HK-2 (cell line): ENCODE results near the gene RAP1GAP2.
"Not testable (repeated sequence)": the region's sequence is repeated elsewhere in the genome, so short reads cannot be mapped to it uniquely, and the experiment has no call there.

Experiments
- DNase-seq: peaks from one replicate; pipeline ENCODE4 v3.0.0-alpha.2; 2018; ENCODE audit not compliant: unreplicated experiment

The RAP1GAP2 gene

DNA sequence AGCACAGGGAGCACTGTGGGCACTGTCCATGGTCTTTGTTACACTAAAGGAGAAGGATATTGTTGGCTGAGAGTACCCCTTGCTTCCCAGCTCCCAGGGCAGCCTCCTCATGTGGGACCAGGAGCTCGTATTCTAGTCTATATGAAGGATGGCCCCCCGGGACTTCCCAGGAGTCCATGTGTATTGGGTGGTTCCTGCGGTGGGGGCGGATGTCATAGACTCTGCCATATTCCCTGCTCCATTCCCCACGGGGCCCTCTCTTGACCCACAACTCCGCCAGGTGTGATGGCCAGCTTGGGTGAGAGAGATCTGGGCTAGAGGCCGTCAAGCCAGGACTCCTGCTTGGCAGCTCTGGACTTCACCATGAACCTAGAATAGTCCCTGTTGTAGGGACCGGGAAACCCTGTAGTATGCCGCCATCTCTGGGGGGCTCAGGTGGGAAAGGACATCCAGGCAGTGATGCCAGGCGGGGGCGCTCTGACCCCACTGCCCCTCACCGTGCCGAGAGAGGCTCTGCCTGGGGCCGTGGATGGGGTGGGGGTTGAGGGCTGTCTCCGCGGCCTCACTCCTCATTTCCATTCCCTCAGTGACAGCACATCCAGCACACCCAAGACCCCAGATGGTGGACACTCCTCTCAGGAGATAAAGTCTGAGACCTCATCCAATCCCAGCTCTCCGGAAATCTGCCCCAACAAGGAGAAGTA is 229.3 kb downstream of the RAP1GAP2 start:
- no peak for DNase-seq

- no peak for DNase-seq
Observed at GRCh38 chr17:3026125-3026855, 230.1 kb downstream of the RAP1GAP2 start.

DNA sequence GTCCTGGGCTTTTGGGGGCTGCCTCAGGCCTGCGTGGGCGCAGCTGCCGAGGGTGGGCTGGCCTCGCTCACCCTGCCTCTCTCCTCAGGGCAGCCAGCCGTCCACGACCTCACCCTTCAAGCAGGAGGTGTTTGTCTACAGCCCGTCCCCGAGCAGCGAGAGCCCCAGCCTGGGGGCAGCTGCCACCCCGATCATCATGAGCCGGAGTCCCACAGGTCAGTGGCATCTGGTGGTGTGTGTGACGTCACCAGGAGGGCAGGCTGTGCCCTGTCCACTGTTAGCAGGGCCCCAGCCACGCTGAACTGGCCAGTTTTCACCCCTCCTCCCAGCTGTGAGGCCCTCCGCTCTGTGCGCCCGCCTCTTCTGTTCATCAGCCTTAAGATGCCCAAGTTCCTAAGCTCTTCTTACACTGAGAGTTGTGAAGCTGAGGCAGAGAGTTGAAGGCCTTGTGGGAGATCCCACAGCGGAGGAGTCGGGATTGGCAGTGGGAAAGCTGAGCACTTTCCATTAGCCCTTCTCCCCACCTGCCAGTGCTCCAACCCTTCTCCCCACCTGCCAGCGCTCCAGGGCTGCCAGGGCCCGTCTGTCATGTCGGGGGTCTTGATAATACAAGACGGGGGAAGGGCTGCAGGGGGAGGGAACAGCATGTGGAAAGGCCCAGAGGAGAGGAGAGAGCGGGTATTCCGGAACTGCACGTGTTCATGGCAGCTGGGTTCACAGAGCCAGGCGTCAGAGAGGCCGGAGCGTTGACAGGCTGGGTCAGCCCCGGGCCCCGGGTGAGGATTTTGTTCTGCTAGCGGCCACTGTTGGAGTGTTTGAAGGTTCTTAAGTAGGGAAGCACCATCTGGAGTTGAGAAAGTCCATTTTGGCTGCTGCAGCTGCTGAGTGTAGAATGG is 230.9 kb downstream of the RAP1GAP2 start:
- DNase-seq = no peak

DNA sequence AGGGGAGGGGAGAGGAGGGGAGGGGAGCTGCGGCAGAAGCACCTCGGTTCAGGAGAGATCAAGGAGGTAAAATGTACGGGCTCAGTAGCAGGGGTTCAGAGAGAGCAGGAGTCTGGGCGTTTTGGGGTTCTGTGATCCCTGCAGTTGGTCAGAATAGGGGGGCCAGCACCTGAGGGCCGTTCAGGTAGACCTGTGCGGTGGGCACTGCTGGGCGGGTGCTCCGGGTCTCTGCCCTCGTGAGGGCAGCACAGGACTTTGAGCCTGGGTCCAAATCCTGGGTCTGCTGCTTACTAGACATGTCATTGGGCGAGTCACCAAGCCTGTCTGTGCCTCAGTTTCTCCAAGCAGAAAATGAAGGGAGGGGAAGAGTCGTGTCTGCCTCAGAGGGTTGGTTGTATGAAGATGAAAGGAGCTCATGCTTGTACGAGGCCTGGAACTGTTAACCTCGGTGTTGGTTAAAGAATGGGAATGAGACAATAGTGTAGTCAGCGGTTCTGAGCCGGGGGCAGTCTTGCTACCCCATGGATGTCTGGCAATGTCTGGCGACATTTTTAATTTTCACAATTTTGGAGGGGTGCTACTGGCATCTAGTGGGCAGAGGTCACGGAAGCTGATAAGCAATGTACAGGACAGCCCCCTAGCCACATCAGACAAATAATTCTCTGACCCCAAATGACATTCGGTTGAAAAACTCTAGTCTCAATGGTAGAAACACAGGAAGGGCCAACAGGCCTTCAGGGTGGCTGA is 231.7 kb downstream of the RAP1GAP2 start:
- DNase-seq = no peak

- DNase-seq = no peak
Observed at GRCh38 chr17:3029213-3029913, 233.1 kb downstream of the RAP1GAP2 start.

- no peak for DNase-seq
Observed at GRCh38 chr17:3030096-3030495, 233.9 kb downstream of the RAP1GAP2 start.

GRCh38 chr17:3030852-3031470 is 234.7 kb downstream of the RAP1GAP2 start:
- DNase-seq = not testable (repeated sequence)

GRCh38 chr17:3032258-3033247 is 236.3 kb downstream of the RAP1GAP2 start:
- no peak for DNase-seq

GRCh38 chr17:3033248-3033640 is 237.0 kb downstream of the RAP1GAP2 start:
- no peak for DNase-seq

GRCh38 chr17:3033741-3034577 is 237.7 kb downstream of the RAP1GAP2 start:
- no peak for DNase-seq

DNA sequence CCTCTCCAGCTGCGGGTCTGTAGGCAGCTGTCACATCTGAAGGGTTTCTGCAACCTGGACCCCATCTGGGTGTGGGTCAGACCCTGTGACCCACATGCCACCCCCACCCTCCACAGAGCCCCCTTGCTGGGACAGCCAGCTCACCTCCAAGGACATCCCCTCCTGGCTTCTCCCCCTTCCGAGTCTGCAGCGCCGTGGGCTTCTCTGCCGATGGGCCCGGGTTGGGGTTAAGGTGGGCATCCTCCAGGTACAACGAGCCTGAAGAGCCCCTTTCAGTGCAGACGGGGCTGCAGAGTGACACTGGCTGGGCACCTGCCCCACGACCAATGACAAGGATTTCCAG is 238.3 kb downstream of the RAP1GAP2 start:
- no peak for DNase-seq

DNA sequence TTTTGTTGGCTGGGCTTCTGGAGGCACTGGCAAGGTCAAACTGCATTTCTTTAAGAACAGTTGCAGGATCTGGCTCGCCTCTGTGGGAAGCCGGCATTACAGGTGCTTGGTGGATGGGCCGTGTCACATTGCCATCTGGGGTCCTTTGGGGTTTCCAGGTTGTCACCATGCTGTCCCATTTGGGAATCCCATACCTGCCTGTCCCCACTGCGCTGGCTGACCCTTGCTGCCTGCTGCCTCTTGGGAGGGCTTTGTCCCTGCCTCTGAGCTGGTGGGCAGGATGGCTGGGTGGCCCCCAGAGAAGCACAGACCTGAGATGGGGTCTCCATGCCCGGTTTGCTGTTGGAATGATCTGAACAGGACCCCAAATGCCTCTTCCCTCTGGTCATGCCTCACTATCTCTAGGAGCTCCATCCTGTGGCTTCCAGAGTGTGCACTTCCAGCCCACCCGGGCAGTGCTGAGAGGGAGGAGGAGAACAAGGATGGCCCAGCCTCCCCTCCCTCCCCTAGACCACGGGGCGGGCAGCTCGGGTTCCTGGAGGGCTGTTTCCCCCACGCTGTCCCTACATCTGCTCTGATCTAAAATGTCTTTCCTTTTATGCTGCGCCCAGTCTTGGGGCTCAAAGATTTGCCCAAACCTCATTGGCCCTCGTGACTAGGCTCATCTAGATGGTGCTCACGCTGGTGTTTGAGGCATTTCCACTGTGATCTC is 239.2 kb downstream of the RAP1GAP2 start:
- DNase-seq = no peak

DNA sequence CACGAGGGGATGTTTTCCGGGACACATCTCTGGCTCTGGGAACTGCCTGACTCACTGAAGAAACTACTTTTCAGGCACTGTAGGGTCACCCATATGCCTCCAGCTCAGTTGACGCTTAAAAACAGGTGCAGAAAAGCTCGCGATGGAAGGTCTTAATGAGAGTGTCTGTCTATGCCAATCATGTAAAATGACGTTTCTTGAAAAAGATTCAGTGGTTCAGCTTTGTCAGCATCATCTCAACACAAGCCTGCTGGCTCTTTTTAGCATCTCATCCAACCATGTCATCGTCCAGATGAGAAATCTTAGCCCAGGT is 239.7 kb downstream of the RAP1GAP2 start:
- DNase-seq = no peak

- no peak for DNase-seq
Observed at GRCh38 chr17:3036800-3037199, 240.6 kb downstream of the RAP1GAP2 start.

GRCh38 chr17:3037259-3037658 is 241.0 kb downstream of the RAP1GAP2 start:
- no peak for DNase-seq

DNA sequence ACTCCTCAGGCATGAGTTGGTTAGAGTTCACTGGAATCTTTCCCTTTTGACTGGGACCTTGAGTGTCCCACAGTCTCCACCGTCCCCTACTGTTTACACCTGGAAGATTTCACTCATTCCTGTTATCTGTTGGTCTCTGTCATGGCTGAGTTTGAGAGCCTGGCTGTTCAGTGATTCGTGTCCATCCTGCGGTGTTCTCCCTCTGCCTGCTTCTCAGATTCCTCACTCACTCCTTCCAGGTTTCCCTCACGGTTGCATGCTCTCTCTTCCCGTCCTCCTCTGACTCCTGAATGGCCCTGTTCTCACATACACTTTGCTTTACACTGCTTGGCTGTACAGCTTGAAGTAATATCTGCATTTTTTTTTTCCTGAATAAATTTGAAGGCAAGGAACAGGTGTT is 242.7 kb downstream of the RAP1GAP2 start:
- DNase-seq = no peak

GRCh38 chr17:3039736-3040135 is 243.5 kb downstream of the RAP1GAP2 start:
- no peak for DNase-seq

GRCh38 chr17:3040882-3041281 is 244.6 kb downstream of the RAP1GAP2 start:
- no peak for DNase-seq
